Measurements from ENCODE around the gene HDHD5. TPM values are rescaled to one million over a fixed set of nuclear protein-coding genes. Genes with fewer than 3 reads are reported as not detected.
A peak's percentile ranks its signal among the peaks of the same experiment; 100 is the strongest.

Gene HDHD5
- total RNA-seq, 1 experiment from 2014 or later = 51.8 TPM

- DNase-seq (ENCODE audit: unreplicated experiment) = no peak
- CTCF ChIA-PET = no interaction called here
- intact Hi-C loops (cut with micrococcal nuclease) = no loop called here
- Mint-ChIP-seq H3K27me3 (ENCODE audit: insufficient read depth, unreplicated experiment) (no peaks in the 10 kb centered on the region), H3K4me1 (ENCODE audit: insufficient read depth, unreplicated experiment) (peaks cover 7% of the 10 kb centered on the region), H3K27ac (ENCODE audit: low read depth, unreplicated experiment) (peak overlapping the region; percentile 59), H3K4me3 (ENCODE audit: unreplicated experiment) (no peak overlapping the region), H3K9me3 (ENCODE audit: unreplicated experiment) (no peaks in the 10 kb centered on the region), H3K36me3 (ENCODE audit: insufficient read depth, unreplicated experiment) (no peaks in the 10 kb centered on the region)
- BruUV-seq (replicated peaks) = no TSS peak
- no peak for TF ChIP-seq CTCF (IDR thresholded peaks at IDR 0.05; ENCODE audit: unreplicated experiment)
- POLR2A ChIA-PET = no interaction called here
Observed at GRCh38 chr22:17090550-17090949, 68.5 kb downstream of the HDHD5 start.

Other genes starting within 250 kb of the HDHD5 start
- not detected in 2 replicates for gene GAB4, start 151.1 kb downstream of the HDHD5 start, total RNA-seq (2022)
- gene IL17RA, start 74.3 kb downstream of the HDHD5 start, total RNA-seq (2022) = 11.5 and 11.9 TPM in 2 replicates
- 0.07 TPM in 1 of 2 replicates, not detected in the other for gene TMEM121B, start 37.9 kb downstream of the HDHD5 start, total RNA-seq (2022)
- gene ADA2, start 60.2 kb upstream of the HDHD5 start, total RNA-seq (2022) = not detected in 2 replicates
- not detected in 2 replicates for gene CECR2, start 210.2 kb upstream of the HDHD5 start, total RNA-seq (2022)